Kidney epithelial cell (primary cell): ENCODE measurements around the gene DNAH11. TPM values are rescaled to one million over a fixed set of nuclear protein-coding genes. Genes with fewer than 3 reads are reported as not detected.
A peak's percentile ranks its signal among the peaks of the same experiment; 100 is the strongest.
"Not testable (repeated sequence)": the region's sequence is repeated elsewhere in the genome, so short reads cannot be mapped to it uniquely, and the experiment has no call there.

Experiments used
- DNase-seq: peaks from one replicate; pipeline ENCODE4 v3.0.0-alpha.2; 2010; ENCODE audit warnings: low read depth
- H3K27me3 ChIP-seq: 2 replicates; pipeline ENCODE4 v1.6.0; 2011; ENCODE audit warnings: low read length; ENCODE audit not compliant: control insufficient read depth, insufficient read depth
- H3K36me3 ChIP-seq: 2 replicates; pipeline ENCODE4 v1.5.1; 2011; ENCODE audit warnings: low read length; ENCODE audit not compliant: control insufficient read depth, insufficient read depth
- H3K4me3 ChIP-seq: 2 replicates; pipeline ENCODE4 v1.5.1; 2011; ENCODE audit warnings: low read depth, mild to moderate bottlenecking, control low read depth, low read length
- total RNA-seq: library from RNA; depleted of rRNA; stranded (reverse); fragments of >200 nt; gene quantifications from 2 replicates; pipeline ENCODE4 v1.2.3, GENCODE V29; 2015
- TF ChIP-seq, protein P1 (sequence below): IDR thresholded peaks from 2 replicates; pipeline ENCODE4 v1.5.1; 2011; ENCODE audit warnings: mild to moderate bottlenecking, moderate library complexity, low read length, control low read depth, inconsistent platforms; ENCODE audit not compliant: insufficient read depth, poor library complexity, severe bottlenecking

The DNAH11 gene
- total RNA-seq, 1 donor from 2014 or later, result not detected

DNA sequence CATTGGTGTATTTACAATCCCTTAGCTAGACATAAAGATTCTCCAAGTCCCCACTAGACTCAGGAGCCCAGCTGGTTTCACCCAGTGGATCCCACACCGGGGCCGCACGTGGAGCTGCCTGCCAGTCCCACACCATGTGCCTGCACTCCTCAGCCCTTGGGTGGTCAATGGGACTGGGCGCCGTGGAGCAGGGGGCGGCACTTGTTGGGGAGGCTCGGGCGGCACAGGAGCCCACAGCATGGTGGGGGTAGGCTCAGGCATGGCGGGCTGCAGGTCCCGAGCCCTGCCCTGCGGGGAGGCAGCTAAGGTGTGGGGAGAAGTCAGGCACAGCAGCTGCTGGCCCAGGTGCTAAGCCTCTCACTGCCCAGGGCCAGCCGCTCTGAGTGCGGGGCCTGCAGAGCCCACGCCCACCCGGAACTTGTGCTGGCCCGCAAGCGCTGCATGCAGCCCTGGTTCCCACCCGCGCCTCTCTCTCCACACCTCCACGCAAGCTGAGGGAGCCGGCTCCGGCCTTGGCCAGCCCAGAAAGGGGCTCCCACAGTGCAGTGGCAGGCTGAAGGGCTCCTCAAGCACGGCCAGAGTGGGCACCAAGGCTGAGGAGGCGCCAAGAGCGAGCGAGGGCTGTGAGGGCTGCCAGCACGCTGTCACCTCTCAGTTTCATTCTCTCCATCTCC lies 6.3 kb upstream of the DNAH11 start:
- DNase-seq, H3K36me3 ChIP-seq, H3K4me3 ChIP-seq, H3K27me3 ChIP-seq: not testable (repeated sequence)

DNA sequence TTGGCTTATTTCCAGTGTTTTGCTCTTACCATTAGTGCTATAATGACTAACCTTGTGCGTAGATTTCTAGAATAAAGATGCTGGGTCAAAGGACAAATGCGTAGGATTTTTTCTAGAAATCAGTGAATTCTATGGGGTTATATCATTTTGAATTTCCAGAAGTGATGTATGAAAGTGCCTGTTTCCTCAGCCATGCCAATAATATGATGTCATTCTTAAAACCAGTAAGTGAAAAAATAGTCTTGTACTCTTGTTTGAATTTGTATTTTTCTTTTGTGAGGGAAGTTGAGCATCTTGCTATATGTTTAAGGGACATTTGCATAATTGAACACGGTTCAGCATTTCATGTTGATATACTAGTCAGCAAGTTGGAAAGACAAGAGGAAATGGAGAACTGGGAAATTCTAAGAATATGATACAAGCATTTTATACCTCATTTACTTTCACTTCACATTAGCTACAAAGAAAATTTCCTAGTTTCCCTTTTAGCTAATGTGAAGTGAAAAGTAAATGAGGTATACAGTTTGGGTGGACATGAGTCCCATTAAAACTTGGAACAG lies 3.8 kb upstream of the DNAH11 start:
- no peak for DNase-seq
- no peaks in the 10 kb centered on the region for H3K36me3 ChIP-seq
- no peak overlapping the region for H3K4me3 ChIP-seq
- TF ChIP-seq, protein P1, sequence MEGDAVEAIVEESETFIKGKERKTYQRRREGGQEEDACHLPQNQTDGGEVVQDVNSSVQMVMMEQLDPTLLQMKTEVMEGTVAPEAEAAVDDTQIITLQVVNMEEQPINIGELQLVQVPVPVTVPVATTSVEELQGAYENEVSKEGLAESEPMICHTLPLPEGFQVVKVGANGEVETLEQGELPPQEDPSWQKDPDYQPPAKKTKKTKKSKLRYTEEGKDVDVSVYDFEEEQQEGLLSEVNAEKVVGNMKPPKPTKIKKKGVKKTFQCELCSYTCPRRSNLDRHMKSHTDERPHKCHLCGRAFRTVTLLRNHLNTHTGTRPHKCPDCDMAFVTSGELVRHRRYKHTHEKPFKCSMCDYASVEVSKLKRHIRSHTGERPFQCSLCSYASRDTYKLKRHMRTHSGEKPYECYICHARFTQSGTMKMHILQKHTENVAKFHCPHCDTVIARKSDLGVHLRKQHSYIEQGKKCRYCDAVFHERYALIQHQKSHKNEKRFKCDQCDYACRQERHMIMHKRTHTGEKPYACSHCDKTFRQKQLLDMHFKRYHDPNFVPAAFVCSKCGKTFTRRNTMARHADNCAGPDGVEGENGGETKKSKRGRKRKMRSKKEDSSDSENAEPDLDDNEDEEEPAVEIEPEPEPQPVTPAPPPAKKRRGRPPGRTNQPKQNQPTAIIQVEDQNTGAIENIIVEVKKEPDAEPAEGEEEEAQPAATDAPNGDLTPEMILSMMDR, result no peak
- H3K27me3 ChIP-seq, result peaks cover 15% of the 10 kb centered on the region

DNA sequence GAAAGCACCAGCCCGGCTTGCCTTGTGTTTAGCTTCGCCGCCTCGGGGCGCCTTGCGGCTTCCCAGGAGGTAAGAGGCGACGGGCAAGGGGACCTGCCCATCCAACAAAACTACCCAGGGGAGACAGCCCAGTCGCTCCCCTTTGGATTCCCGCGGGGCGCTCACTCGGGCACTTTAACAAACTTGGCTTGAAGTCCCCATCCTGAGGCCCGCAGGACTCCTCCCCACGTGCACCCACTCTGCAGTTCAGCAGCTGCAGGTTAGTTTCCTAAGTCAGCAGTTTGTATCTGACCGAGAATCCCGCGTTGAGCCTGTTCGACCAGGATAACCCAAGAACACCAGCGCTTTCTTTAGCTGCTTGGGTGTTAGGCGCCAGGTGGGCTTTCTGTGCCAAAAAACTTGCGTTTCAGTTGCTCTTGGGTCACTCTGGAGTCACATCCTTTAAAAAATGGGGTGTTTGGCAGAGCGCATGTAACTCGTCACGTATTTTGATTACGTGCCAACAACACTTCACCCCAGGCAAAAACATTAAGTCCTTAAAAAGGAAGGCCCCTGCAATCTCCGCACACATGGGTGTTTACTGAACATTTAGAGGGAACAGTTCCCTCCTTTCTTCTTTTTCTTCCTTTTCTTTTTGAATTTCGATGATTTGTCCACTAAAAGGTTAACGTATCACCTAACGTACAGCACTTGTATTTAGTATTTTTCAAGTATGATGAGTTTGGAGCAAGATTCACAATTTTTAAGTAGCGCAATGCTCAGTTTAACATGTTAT lies 876 bp downstream of the DNAH11 start:
- peak overlapping the region; percentile 17 for H3K4me3 ChIP-seq
- no peak for DNase-seq
- TF ChIP-seq, protein P1, result no peak
- peaks cover 19% of the 10 kb centered on the region for H3K27me3 ChIP-seq
- no peaks in the 10 kb centered on the region for H3K36me3 ChIP-seq

DNA sequence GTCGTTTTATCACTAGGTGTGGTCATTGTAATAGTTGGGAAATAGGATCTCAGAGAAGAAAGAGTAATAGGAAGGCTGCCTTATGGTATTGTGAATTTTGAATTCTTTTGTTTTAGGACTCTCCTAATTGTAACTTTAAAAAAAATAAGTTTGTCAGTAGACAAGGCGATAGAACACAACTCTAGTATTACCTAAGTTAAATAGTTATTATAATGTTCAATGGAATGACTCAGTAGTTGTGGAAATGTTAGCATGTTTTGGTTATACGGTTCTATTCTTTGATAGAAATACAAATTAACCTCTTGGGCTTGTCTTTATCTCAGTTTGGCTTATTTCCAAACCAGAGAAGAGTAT lies 1.4 kb downstream of the DNAH11 start:
- H3K27me3 ChIP-seq, result peaks cover 19% of the 10 kb centered on the region
- no peaks in the 10 kb centered on the region for H3K36me3 ChIP-seq
- TF ChIP-seq, protein P1, result no peak
- no peak overlapping the region for H3K4me3 ChIP-seq
- no peak for DNase-seq

DNA sequence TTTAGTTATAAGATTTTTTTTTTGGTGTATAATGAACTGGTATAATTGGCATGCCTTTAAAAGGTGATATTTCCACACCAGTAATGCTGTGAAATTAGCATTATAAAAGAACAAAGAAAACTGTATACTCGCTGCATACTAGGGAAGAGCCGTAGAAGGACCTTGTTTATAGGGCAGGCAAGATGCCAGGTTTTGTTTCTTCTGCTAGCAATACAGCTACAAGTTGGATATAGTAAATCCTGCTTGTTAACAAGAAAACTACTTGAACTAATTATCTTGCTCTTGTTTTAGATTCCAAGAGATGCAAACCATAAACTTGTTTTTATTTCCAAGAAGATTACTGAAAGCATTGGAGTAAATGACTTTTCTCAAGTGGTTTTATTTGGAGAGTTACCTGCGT lies 1.9 kb downstream of the DNAH11 start:
- TF ChIP-seq, protein P1, result no peak
- no peaks in the 10 kb centered on the region for H3K36me3 ChIP-seq
- no peak for DNase-seq
- H3K27me3 ChIP-seq, result peaks cover 19% of the 10 kb centered on the region
- H3K4me3 ChIP-seq, result no peak overlapping the region

DNA sequence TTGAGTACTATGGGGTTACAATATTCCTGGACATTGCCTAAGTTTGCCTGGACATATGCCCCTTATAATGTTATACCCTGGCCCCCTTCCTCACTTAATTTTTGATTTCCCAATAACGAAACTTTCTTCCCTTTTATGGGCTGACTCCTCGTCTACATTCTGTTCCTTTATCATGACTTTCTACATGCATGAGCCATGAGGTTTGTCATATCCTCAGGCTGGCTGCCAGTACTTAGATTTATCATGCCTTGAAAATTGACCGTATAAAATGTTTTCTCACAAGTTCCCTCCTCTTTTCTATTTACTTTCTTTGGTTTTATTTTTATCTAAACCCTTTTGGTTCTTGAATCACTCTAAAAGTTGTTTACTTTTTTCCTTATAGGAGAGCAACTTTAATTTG lies 4.7 kb downstream of the DNAH11 start:
- TF ChIP-seq, protein P1, result no peak
- no peaks in the 10 kb centered on the region for H3K36me3 ChIP-seq
- H3K27me3 ChIP-seq, result peaks cover 19% of the 10 kb centered on the region
- no peak for DNase-seq
- H3K4me3 ChIP-seq, result no peak overlapping the region
